Neural progenitor cell (in vitro differentiated cells): ENCODE measurements around the gene NEK8. TPM values are rescaled to one million over a fixed set of nuclear protein-coding genes. Genes with fewer than 3 reads are reported as not detected.
A peak's percentile ranks its signal among the peaks of the same experiment; 100 is the strongest.

ENCODE experiments used
- DNase-seq: peaks from one replicate; pipeline ENCODE4 v3.0.0-alpha.2; 2016; ENCODE audit warnings: low spot score
- H2AFZ ChIP-seq: fragments of 200-600 bp; sonication (generic); replicated peaks from 2 replicates; pipeline ENCODE4 v1.6.1; 2016; ENCODE audit warnings: antibody characterized with exemption
- H3F3A ChIP-seq: fragments of 200-600 bp; sonication (generic); 2 replicates; pipeline ENCODE4 v1.6.1; 2016; ENCODE audit warnings: antibody characterized with exemption, low read depth
- H3K27ac ChIP-seq: fragments of 200-600 bp; sonication (generic); 2 replicates; pipeline ENCODE4 v1.5.1; 2016; ENCODE audit warnings: mild to moderate bottlenecking
- H3K27me3 ChIP-seq: fragments of 200-600 bp; sonication (generic); 2 replicates; pipeline ENCODE4 v1.6.1; 2016; ENCODE audit warnings: mild to moderate bottlenecking, moderate library complexity
- H3K36me3 ChIP-seq: fragments of 200-600 bp; sonication (generic); 2 replicates; pipeline ENCODE4 v1.5.1; 2016
- H3K4me1 ChIP-seq: fragments of 200-600 bp; sonication (generic); 2 replicates; pipeline ENCODE4 v1.6.1; 2016; ENCODE audit warnings: mixed run types
- H3K4me2 ChIP-seq: fragments of 200-600 bp; sonication (generic); 2 replicates; pipeline ENCODE4 v1.6.1; 2016
- H3K4me3 ChIP-seq: fragments of 200-600 bp; sonication (generic); 2 replicates; pipeline ENCODE4 v1.5.1; 2016
- H3K79me2 ChIP-seq: fragments of 200-600 bp; sonication (generic); 2 replicates; pipeline ENCODE4 v1.6.1; 2016; ENCODE audit warnings: low read depth
- H3K9ac ChIP-seq: fragments of 200-600 bp; sonication (generic); 2 replicates; pipeline ENCODE4 v1.6.1; 2016
- H3K9me3 ChIP-seq: fragments of 200-600 bp; sonication (generic); 2 replicates; pipeline ENCODE4 v1.5.1; 2016; ENCODE audit warnings: low read depth
- H4K20me1 ChIP-seq: fragments of 200-600 bp; sonication (generic); 2 replicates; pipeline ENCODE4 v1.6.1; 2016; ENCODE audit warnings: low read depth
- H3K27ac Mint-ChIP-seq: 3 replicates; pipeline ENCODE4 v1.8.0; 2021; ENCODE audit warnings: mixed read lengths
- H3K27me3 Mint-ChIP-seq: 2 replicates; pipeline ENCODE4 v1.8.0; 2022; ENCODE audit warnings: low read depth, mild to moderate bottlenecking, inconsistent platforms, moderate library complexity, mixed read lengths; ENCODE audit not compliant: insufficient read depth
- H3K36me3 Mint-ChIP-seq: 3 replicates; pipeline ENCODE4 v1.8.0; 2021; ENCODE audit warnings: mixed read lengths
- H3K4me1 Mint-ChIP-seq: 3 replicates; pipeline ENCODE4 v1.8.0; 2021; ENCODE audit warnings: mixed read lengths
- H3K4me3 Mint-ChIP-seq: 3 replicates; pipeline ENCODE4 v1.8.0; 2021; ENCODE audit warnings: mild to moderate bottlenecking, moderate library complexity, mixed read lengths
- H3K9me3 Mint-ChIP-seq: 3 replicates; pipeline ENCODE4 v1.8.0; 2020; ENCODE audit warnings: mixed read lengths
- EZH2 ChIP-seq: fragments of 200-600 bp; sonication (generic); IDR thresholded peaks from 2 replicates; pipeline ENCODE4 v1.6.1; 2017; ENCODE audit warnings: antibody characterized with exemption, mild to moderate bottlenecking, moderate library complexity
- EZH2phosphoT487 ChIP-seq: fragments of 200-600 bp; sonication (generic); IDR thresholded peaks from 2 replicates; pipeline ENCODE4 v1.6.1; 2017; ENCODE audit warnings: antibody characterized with exemption
- total RNA-seq: library from RNA; depleted of rRNA; stranded (reverse); fragments of >200 nt; gene quantifications from 2 replicates; pipeline ENCODE4 v1.2.3, GENCODE V29; 2015; ENCODE audit warnings: low replicate concordance
- TF ChIP-seq, protein P1 (sequence below): fragments of 200-600 bp; sonication (generic); IDR thresholded peaks from 2 replicates; pipeline ENCODE4 v1.5.1; 2017; ENCODE audit warnings: antibody characterized with exemption, mild to moderate bottlenecking

NEK8 gene
- total RNA-seq, 1 donor from 2014 or later: 3.7 TPM

DNA sequence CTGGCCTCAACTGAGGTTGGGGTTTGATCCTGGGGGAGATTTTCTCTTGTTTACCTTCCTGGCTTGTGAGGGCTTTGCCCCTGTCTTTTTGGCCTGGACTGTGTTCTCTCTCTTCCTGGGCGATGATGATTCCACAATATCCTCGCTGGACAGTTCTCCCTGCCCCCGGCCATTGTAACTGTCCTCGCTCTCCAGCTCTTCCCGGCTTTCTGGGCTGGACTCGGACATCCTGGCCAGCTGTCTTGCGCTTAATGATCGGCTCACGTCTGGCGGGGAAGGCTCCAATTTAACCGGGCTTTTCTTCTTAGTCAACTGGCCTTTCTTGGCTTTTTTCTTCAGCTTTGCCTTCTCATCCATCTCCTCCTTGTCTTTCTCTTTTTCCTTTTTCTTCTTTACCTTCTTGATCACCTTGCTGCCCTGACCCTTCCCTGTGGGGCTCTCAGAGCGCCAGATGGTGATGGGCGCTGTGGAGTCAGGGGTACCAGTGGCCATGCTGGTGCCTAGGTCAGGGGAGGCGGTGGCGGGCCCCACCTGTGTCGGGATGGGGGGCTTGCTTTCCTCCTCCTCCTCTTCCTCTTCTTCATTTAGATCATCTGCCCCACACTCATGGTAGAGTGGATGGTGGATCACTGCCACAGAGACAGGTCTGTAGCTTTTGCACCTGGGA, 24.9 kb upstream of the NEK8 start:
- Mint-ChIP-seq H3K4me3 (peak overlapping the region; percentile 67), H3K4me1 (peaks cover 32% of the 10 kb centered on the region), H3K27me3 (peaks cover 8% of the 10 kb centered on the region), H3K27ac (peak overlapping the region; percentile 81), H3K9me3 (no peaks in the 10 kb centered on the region), H3K36me3 (peaks cover 21% of the 10 kb centered on the region)
- Histone ChIP-seq H3K4me1 (peaks cover 20% of the 10 kb centered on the region), H3K9me3 (no peaks in the 10 kb centered on the region), H3K4me2 (no peak overlapping the region), H3F3A (peaks cover 30% of the 10 kb centered on the region), H3K27ac (peak overlapping the region; percentile 78), H2AFZ (no peak overlapping the region), H3K27me3 (no peaks in the 10 kb centered on the region), H3K4me3 (no peak overlapping the region), H3K79me2 (peaks cover 4% of the 10 kb centered on the region), H4K20me1 (peaks cover 40% of the 10 kb centered on the region), H3K9ac (peak overlapping the region; percentile 60), H3K36me3 (no peaks in the 10 kb centered on the region)
- TF ChIP-seq, protein P1, sequence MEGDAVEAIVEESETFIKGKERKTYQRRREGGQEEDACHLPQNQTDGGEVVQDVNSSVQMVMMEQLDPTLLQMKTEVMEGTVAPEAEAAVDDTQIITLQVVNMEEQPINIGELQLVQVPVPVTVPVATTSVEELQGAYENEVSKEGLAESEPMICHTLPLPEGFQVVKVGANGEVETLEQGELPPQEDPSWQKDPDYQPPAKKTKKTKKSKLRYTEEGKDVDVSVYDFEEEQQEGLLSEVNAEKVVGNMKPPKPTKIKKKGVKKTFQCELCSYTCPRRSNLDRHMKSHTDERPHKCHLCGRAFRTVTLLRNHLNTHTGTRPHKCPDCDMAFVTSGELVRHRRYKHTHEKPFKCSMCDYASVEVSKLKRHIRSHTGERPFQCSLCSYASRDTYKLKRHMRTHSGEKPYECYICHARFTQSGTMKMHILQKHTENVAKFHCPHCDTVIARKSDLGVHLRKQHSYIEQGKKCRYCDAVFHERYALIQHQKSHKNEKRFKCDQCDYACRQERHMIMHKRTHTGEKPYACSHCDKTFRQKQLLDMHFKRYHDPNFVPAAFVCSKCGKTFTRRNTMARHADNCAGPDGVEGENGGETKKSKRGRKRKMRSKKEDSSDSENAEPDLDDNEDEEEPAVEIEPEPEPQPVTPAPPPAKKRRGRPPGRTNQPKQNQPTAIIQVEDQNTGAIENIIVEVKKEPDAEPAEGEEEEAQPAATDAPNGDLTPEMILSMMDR: no peak
- TF ChIP-seq EZH2: no peak
- TF ChIP-seq EZH2phosphoT487: no peak
- DNase-seq: no peak

DNA sequence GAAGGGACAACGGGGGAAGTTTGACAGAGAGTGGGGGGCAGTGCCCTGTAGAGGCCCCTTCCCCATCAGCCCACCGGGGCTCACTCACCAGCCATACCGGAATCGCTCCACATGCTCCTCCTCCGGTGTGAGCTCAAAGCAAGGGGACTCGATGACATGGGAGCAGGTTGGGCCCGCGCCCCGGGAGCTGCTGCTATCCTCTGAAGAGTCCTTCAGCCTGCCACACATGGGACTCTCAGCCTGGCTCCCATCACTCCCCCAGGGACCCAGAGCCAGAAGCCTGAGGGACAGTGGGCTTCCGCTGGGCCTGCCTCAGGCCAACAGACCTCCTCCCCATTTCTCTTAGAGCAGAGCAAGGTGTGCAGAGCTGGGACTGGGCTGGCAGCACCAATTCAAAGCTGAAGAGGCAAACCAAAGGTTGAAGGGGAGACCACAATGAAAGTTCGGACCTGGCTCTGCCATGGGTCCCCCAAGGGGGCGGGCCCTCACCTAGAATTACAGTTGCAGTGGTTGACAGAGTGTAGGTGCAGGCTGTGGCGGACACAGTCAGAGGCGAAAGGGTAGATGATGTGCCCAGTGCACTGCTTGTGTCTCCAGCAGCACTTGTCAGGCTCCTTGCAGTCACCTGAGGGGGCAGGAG, 24.2 kb upstream of the NEK8 start:
- peaks cover 10% of the 10 kb centered on the region for H3K27me3 Mint-ChIP-seq
- H3K27ac Mint-ChIP-seq: peak overlapping the region; percentile 74
- TF ChIP-seq EZH2phosphoT487 (no peak), EZH2 (no peak)
- TF ChIP-seq, protein P1: no peak
- peaks cover 20% of the 10 kb centered on the region for H3K36me3 Mint-ChIP-seq
- H3K9me3 Mint-ChIP-seq: no peaks in the 10 kb centered on the region
- Histone ChIP-seq H4K20me1 (peaks cover 40% of the 10 kb centered on the region), H3F3A (peaks cover 30% of the 10 kb centered on the region), H3K27ac (no peak overlapping the region), H3K27me3 (no peaks in the 10 kb centered on the region), H3K9me3 (no peaks in the 10 kb centered on the region), H2AFZ (no peak overlapping the region), H3K36me3 (no peaks in the 10 kb centered on the region), H3K79me2 (peaks cover 10% of the 10 kb centered on the region), H3K4me2 (no peak overlapping the region), H3K4me1 (peaks cover 20% of the 10 kb centered on the region), H3K9ac (no peak overlapping the region), H3K4me3 (no peak overlapping the region)
- H3K4me3 Mint-ChIP-seq: no peak overlapping the region
- H3K4me1 Mint-ChIP-seq: peaks cover 32% of the 10 kb centered on the region
- no peak for DNase-seq

DNA sequence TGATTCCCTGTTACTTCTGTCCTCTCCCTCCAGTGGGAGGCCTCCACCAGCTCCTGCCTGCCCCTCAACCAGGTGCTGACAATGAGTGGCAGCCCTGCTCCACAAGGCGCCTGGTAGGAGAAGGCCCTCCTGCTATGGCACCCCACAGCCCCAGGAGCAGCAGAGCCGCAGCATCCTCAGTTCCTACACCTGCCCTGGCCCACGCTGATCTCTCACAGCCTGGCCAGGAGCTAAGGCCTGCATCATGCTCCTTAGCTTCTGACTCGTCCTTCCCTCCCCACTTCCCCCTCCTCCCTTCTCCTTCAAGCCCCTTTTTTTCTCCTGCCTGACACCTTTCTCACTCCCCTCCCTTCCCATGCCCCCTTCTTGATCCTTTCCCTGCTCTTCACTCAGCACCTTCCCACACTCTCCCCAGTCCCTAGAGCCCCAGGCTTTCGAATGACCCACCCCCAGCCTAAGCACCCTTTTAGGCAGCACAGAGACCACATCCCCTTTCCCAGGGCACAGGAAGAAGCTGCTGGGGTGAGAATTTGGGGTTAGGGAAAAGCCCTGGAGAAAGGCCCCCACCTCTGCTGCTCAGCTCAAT, 23.4 kb upstream of the NEK8 start:
- H3K4me2 ChIP-seq: no peak overlapping the region
- peak overlapping the region; percentile 63 for H3K27ac ChIP-seq
- no peaks in the 10 kb centered on the region for H3K9me3 ChIP-seq
- no peaks in the 10 kb centered on the region for H3K9me3 Mint-ChIP-seq
- peaks cover 16% of the 10 kb centered on the region for H3K36me3 Mint-ChIP-seq
- no peak overlapping the region for H3K4me3 ChIP-seq
- no peak for DNase-seq
- TF ChIP-seq EZH2 (no peak), EZH2phosphoT487 (no peak)
- TF ChIP-seq, protein P1: no peak
- peaks cover 37% of the 10 kb centered on the region for H3F3A ChIP-seq
- peaks cover 18% of the 10 kb centered on the region for H3K79me2 ChIP-seq
- H2AFZ ChIP-seq: no peak overlapping the region
- peak overlapping the region; percentile 37 for H3K9ac ChIP-seq
- no peaks in the 10 kb centered on the region for H3K36me3 ChIP-seq
- H3K27me3 ChIP-seq: no peaks in the 10 kb centered on the region
- peaks cover 20% of the 10 kb centered on the region for H3K4me1 ChIP-seq
- H4K20me1 ChIP-seq: peaks cover 40% of the 10 kb centered on the region
- H3K27me3 Mint-ChIP-seq: peaks cover 13% of the 10 kb centered on the region
- peaks cover 34% of the 10 kb centered on the region for H3K4me1 Mint-ChIP-seq
- H3K27ac Mint-ChIP-seq: peak overlapping the region; percentile 78
- no peak overlapping the region for H3K4me3 Mint-ChIP-seq
